Heart left ventricle (tissue), 16 donors: ENCODE measurements around the gene CCDC92. TPM values are rescaled to one million over a fixed set of nuclear protein-coding genes. Genes with fewer than 3 reads are reported as not detected.

ENCODE experiments used
- ATAC-seq, 4 donors: fragments of 200-7000 bp; cut with Tn5 transposase; one replicate each; pipeline ENCODE4 v1.9.1; 2020 to 2022; ENCODE audit warnings: moderate library complexity in 4 of 4, mild to moderate bottlenecking in 3 of 4, moderate number of reproducible peaks in 1 of 4
- DNase-seq, 5 donors: peaks; one replicate each; pipeline ENCODE4 v3.0.0-alpha.2; 2020
- H3K27ac ChIP-seq, 12 donors: fragments of 200-600 bp; sonication (generic) in 4 of 12; one replicate each; pipeline versions ENCODE4 v1.5.0 to v1.8.0; 2016 to 2022; ENCODE audit warnings: mild to moderate bottlenecking in 2 of 12
- H3K27me3 ChIP-seq, 9 donors: fragments of 200-600 bp; sonication (generic) in 2 of 9; one replicate each; pipeline versions ENCODE4 v1.5.1 to v1.8.0; 2016 to 2022; ENCODE audit warnings: mild to moderate bottlenecking in 3 of 9
- H3K36me3 ChIP-seq, 9 donors: fragments of 200-600 bp; sonication (generic) in 2 of 9; one replicate each; pipeline versions ENCODE4 v1.5.0 to v1.8.0; 2018 to 2022; ENCODE audit warnings: mild to moderate bottlenecking in 2 of 9
- H3K4me1 ChIP-seq, 12 donors: fragments of 200-600 bp; sonication (generic) in 4 of 12; one replicate each; pipeline versions ENCODE4 v1.5.0 to v1.8.0; 2016 to 2022; ENCODE audit warnings: mild to moderate bottlenecking in 3 of 12
- H3K4me3 ChIP-seq, 12 donors: fragments of 200-600 bp; sonication (generic) in 4 of 12; one replicate each; pipeline versions ENCODE4 v1.5.0 to v1.8.0; 2017 to 2022; ENCODE audit warnings: mild to moderate bottlenecking in 9 of 12, moderate library complexity in 4 of 12
- H3K9me3 ChIP-seq, 12 donors: fragments of 200-600 bp; sonication (generic) in 4 of 12; one replicate each; pipeline versions ENCODE4 v1.5.0 to v1.8.0; 2016 to 2022; ENCODE audit warnings: mild to moderate bottlenecking in 1 of 12
- POLR2A ChIP-seq, 2 donors: fragments of 450-650 bp; IDR thresholded peaks; one replicate each; pipeline ENCODE4 v1.6.1; 2017; ENCODE audit warnings: antibody characterized with exemption in 2 of 2, mild to moderate bottlenecking in 2 of 2, moderate library complexity in 2 of 2
- WGBS, 4 donors: extraction: QIAGEN DNeasy Blood & Tissue Kit in 2 of 4; methylation state at CpG; one replicate each; pipeline versions ENCODE4 v1.1.5 to v1.1.7; 2013 to 2018; 5-methylcytosine and 5-hydroxymethylcytosine counted together
- intact Hi-C, 10 donors: fragments of 100-400 bp; cut with DNase I; formaldehyde crosslinking; loops; one replicate each; pipeline versions ENCODE4 v1.11.1 to v1.14.2; 2022
- polyA plus RNA-seq, 2 donors: library from polyadenylated mRNA; stranded (reverse); fragments of 200-250 nt; gene quantifications; one replicate each; pipeline ENCODE4 v1.2.3, GENCODE V29; 2013
- total RNA-seq, 9 donors: library from RNA; depleted of rRNA in 2 of 9; stranded (reverse); fragments of >200 nt in 2 of 9; fragmentation: NEBNext Ultra II Directional in 3 of 9; extraction: Animal tissue kit (Norgen Biotek cat#: 25700) in 3 of 9; gene quantifications; one replicate each; pipeline versions ENCODE4 v1.1.0 to v1.2.4, GENCODE V29; 2016 to 2023
- TF ChIP-seq, protein P1 (sequence below), 12 donors: fragments of 200-600 bp; sonication (generic) in 4 of 12; IDR thresholded peaks; one replicate each; pipeline versions ENCODE4 v1.5.0 to v1.8.0; 2018 to 2022; ENCODE audit warnings: antibody characterized with exemption in 12 of 12, mild to moderate bottlenecking in 5 of 12
- donor health status: ischemic (EF 13 %, LVEDD 7.1; RV severe dilation, severe dysfunction).
- donor health status: healthy with polysubstance abuse.
- donor health status: DM: no; HTN: yes; CAD: no.
- donor health status: DM: no; HTN: no; CAD: no.
- donor health status: ischemic (EF 25% LVEDD 6.9; RV normal size, moderate dysfunction).
- donor health status: ischemic (EF 25% LVEDD 5.7; RV mildly dilated, moderate dysfunction).
- donor health status: healthy.
- donor health status: DM: yes; HTN: yes; CAD: no.
- donor health status: ischemic (EF 35%, LVEDD 5.7; RV mildly dilated, moderate dysfunction).
- donor health status: nonischemic (EF 11% LVEDD 7.7; RV severe dilation, severe dysfunction).
- donor health status: DM: yes; HTN: yes; CAD: no.
- donor health status: PGD.
- donor health status: ischemic (EF 29% LVEDD 5.4; RV normal size, mild dysfunction).
- donor health status: nonischemic (EF 23%, LVEDD 6.1; RV moderate dilation, normal function).

Gene CCDC92
- total and polyA plus RNA-seq, 11 donors: 37.8 to 86.1 (median 58.1) TPM

- H3K27me3 ChIP-seq: peaks cover 0 to 48% (median 7%) of the 10 kb centered on the region in 9 donors
- TF ChIP-seq, protein P1, sequence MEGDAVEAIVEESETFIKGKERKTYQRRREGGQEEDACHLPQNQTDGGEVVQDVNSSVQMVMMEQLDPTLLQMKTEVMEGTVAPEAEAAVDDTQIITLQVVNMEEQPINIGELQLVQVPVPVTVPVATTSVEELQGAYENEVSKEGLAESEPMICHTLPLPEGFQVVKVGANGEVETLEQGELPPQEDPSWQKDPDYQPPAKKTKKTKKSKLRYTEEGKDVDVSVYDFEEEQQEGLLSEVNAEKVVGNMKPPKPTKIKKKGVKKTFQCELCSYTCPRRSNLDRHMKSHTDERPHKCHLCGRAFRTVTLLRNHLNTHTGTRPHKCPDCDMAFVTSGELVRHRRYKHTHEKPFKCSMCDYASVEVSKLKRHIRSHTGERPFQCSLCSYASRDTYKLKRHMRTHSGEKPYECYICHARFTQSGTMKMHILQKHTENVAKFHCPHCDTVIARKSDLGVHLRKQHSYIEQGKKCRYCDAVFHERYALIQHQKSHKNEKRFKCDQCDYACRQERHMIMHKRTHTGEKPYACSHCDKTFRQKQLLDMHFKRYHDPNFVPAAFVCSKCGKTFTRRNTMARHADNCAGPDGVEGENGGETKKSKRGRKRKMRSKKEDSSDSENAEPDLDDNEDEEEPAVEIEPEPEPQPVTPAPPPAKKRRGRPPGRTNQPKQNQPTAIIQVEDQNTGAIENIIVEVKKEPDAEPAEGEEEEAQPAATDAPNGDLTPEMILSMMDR (IDR thresholded peaks at IDR 0.05): no peak
- no peak for TF ChIP-seq POLR2A (IDR thresholded peaks at IDR 0.05)
- WGBS, 4 donors: 69 to 82% (median 80%) methylated on average over 12 of the region's 12 CpGs
- H3K9me3 ChIP-seq: peaks cover 0 to 16% (median 0%) of the 10 kb centered on the region in 12 donors
- H3K27ac ChIP-seq: no peak overlapping the region
- no peak for DNase-seq
- intact Hi-C loops: no loop called here
- no peaks in the 10 kb centered on the region for H3K4me1 ChIP-seq
- no peaks in the 10 kb centered on the region for H3K36me3 ChIP-seq
- no peak overlapping the region for H3K4me3 ChIP-seq
- no peak for ATAC-seq
Observed at GRCh38 chr12:123888989-123889388, 83.6 kb downstream of the CCDC92 start.

DNA sequence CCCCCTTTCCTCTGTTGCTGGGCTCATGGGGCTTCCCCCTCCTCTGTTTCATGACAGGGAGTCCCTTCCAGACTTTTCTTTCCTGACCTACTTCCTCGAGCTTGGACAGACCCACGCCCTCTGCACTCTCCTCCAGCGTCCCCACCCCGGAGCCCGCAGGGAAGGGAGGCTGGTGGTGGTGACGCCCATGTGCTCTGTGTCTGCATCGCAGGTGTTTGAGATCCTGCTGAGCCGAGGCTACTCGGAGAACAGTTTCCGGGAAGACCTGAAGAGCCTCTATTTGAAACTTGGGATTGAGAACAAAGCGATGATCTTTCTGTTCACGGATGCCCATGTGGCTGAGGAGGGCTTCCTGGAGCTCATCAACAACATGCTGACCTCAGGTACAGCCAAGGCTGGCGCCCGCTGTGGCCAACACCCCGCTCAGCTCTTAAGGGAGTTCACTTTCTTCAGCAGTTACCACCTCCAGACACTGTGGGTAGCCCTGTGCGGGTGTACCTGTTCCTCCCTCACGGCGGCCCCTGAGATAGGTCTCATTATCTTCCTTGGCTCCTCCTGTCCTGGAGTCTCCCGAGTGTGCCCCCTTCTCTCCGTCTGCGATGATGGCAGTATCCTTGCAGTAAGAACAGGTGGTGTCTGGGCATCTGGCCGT is 85.6 kb downstream of the CCDC92 start:
- no peak for DNase-seq
- H3K4me1 ChIP-seq: no peaks in the 10 kb centered on the region
- peaks cover 0 to 17% (median 0%) of the 10 kb centered on the region in 12 donors for H3K9me3 ChIP-seq
- 65 to 77% (median 69%) methylated on average over 22 of the region's 22 CpGs for WGBS, 4 donors
- H3K27ac ChIP-seq: no peak overlapping the region
- TF ChIP-seq POLR2A (IDR thresholded peaks at IDR 0.05): no peak
- TF ChIP-seq, protein P1 (IDR thresholded peaks at IDR 0.05): no peak
- no peak overlapping the region for H3K4me3 ChIP-seq
- peak in 1 of 4 donors; percentile 13 for ATAC-seq
- peaks cover 0 to 34% (median 4%) of the 10 kb centered on the region in 9 donors for H3K27me3 ChIP-seq
- no peaks in the 10 kb centered on the region for H3K36me3 ChIP-seq
- intact Hi-C loops: no loop called here

DNA sequence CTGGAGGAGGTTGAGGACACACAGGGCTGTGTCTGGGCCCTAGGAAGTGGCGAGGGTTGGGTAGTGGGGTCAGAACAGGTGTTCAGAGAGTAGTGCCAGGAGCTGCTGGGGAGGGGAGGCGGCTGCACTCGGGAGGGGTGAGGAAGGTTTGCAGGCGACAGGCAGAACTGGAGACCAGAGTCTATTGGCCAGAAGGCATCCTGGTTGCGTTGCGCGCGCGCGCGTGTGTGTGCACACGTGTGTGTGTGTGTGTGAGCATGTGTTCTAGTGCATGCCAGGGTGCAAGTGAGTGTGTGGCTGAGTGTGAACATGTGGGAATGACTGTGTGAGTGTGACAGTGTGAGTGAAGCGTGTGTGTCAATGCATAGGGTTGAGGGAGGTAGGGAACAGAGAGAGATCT is 86.4 kb downstream of the CCDC92 start:
- ATAC-seq (no peak), DNase-seq (no peak)
- H3K27me3 ChIP-seq: peaks cover 0 to 28% (median 0%) of the 10 kb centered on the region in 9 donors
- TF ChIP-seq, protein P1 (IDR thresholded peaks at IDR 0.05): no peak
- no peak for TF ChIP-seq POLR2A (IDR thresholded peaks at IDR 0.05)
- H3K4me1 ChIP-seq: no peaks in the 10 kb centered on the region
- no peaks in the 10 kb centered on the region for H3K36me3 ChIP-seq
- peaks cover 0 to 17% (median 0%) of the 10 kb centered on the region in 12 donors for H3K9me3 ChIP-seq
- H3K4me3 ChIP-seq: no peak overlapping the region
- no peak overlapping the region for H3K27ac ChIP-seq
- WGBS, 4 donors: 82 to 86% (median 85%) methylated on average over 13 of the region's 13 CpGs
- intact Hi-C loops: no loop called here

Other genes starting within 250 kb of the CCDC92 start
- under 1 TPM in 5 of 9 donors, not detected in 4; 0.11 to 0.45 (median 0.27) TPM for gene DNAH10, start 210.5 kb downstream of the CCDC92 start, total RNA-seq
- under 1 TPM; 0.04 to 0.11 TPM for gene DNAH10, start 210.5 kb downstream of the CCDC92 start, polyA plus RNA-seq
- gene ZNF664, start 384 bp upstream of the CCDC92 start, total RNA-seq: 100 to 1,000 TPM in 1 of 9 donors, 10 to 100 TPM in 8; 59.8 to 104 (median 78.0) TPM
- gene ZNF664, start 384 bp upstream of the CCDC92 start, polyA plus RNA-seq: 10 to 100 TPM; 43.1 to 67.4 TPM